Small intestine (tissue), 7 donors: ENCODE data around the gene PTPRCAP. TPM values are rescaled to one million over a fixed set of nuclear protein-coding genes. Genes with fewer than 3 reads are reported as not detected.
A peak's percentile ranks its signal among the peaks of the same experiment; 100 is the strongest.

Experiments
- DNase-seq, 2 donors: peaks; one replicate each; pipeline versions ENCODE4 v3.0.0 to v3.0.0-alpha.2; 2013
- FAIRE-seq: peaks from 2 replicates; lab custom pipeline; 2012; peaks lifted over from hg19 to GRCh38; lab: Jason Lieb, UNC
- H3K27ac ChIP-seq, 3 donors: one replicate each; pipeline ENCODE4 v1.5.1; 2013; ENCODE audit warnings: low read length in 2 of 3, mild to moderate bottlenecking in 2 of 3, control low read depth in 1 of 3, inconsistent platforms in 1 of 3, low read depth in 1 of 3, moderate library complexity in 1 of 3
- H3K27me3 ChIP-seq, 3 donors: one replicate each; pipeline ENCODE4 v1.6.1; 2013; ENCODE audit warnings: low read length in 3 of 3, inconsistent platforms in 1 of 3; ENCODE audit not compliant: control insufficient read depth in 3 of 3, insufficient read depth in 3 of 3
- H3K36me3 ChIP-seq, 3 donors: one replicate each; pipeline ENCODE4 v1.6.1; 2013; ENCODE audit warnings: low read length in 3 of 3, inconsistent platforms in 1 of 3, low read depth in 1 of 3, mild to moderate bottlenecking in 1 of 3, moderate library complexity in 1 of 3; ENCODE audit not compliant: control insufficient read depth in 3 of 3, insufficient read depth in 2 of 3
- H3K4me1 ChIP-seq, 3 donors: one replicate each; pipeline ENCODE4 v1.6.1; 2013; ENCODE audit warnings: low read length in 2 of 3, inconsistent platforms in 1 of 3, low read depth in 1 of 3, mild to moderate bottlenecking in 1 of 3, moderate library complexity in 1 of 3; ENCODE audit not compliant: control insufficient read depth in 3 of 3, insufficient read depth in 2 of 3
- H3K4me3 ChIP-seq, 3 donors: one replicate each; pipeline ENCODE4 v1.5.1; 2013; ENCODE audit warnings: low read length in 3 of 3, control low read depth in 1 of 3, inconsistent platforms in 1 of 3, low read depth in 1 of 3, mild to moderate bottlenecking in 1 of 3, moderate library complexity in 1 of 3
- H3K9me3 ChIP-seq, 2 donors: one replicate each; pipeline ENCODE4 v1.6.1; 2013; ENCODE audit warnings: low read depth in 1 of 2, low read length in 1 of 2; ENCODE audit not compliant: control insufficient read depth in 2 of 2, insufficient read depth in 1 of 2
- WGBS, 3 donors: extraction: QIAGEN DNeasy Blood & Tissue Kit; methylation state at CpG; one replicate each; pipeline ENCODE4 v1.1.7; 2013; 5-methylcytosine and 5-hydroxymethylcytosine counted together
- polyA plus RNA-seq, 4 donors: library from polyadenylated mRNA; stranded (reverse) in 3 of 4; unstranded in 1 of 4; fragments of 200-250 nt in 3 of 4; fragments of 120-200 nt in 1 of 4; gene quantifications; one replicate each; pipeline versions ENCODE4 v1.2.1 to v1.2.3, GENCODE V29; 2013
- donor health status: healthy with polysubstance abuse.
- donor health status: control.
- donor health status: control.
- donor health status: Bipolar disorder and iron deficiency.
- donor health status: healthy.

PTPRCAP gene
- polyA plus RNA-seq, 4 donors: 7.5 to 34.6 (median 15.9) TPM

DNA sequence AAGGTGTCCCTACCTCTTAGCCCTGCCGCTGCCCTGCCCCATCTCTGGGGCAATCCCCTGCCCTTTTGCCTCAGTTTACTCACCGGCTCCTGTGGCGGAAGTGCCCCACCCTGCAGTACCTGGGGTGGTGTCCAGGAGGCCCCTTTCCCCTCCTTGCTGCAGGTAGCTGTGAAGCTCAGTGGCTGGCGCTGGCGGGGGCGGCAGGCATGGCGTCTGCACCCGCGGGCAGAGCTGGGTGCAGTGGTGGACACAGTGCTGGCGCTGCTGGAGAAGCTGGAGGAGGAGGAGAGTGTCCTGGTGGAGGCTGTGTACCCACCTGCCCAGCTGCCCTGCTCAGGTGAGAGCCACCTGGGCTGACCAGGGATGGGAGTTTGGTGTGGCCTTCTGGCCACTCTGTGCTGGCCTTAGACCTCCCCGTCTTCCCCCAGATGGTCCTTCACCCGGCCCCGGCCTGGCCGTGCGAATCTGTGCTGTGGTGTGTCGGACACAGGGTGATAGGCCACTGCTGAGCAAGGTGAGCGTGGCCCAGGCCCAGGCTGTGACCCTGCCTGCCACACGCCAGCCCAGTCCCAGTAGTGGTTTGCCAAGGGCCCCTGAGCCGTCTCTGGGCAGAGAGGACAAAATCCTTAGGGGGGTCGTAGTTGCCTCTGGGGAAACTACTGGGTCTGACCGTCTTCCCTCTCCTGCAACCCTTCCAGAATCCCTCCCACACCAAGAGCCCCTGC is 18.0 kb downstream of the PTPRCAP start:
- Histone ChIP-seq H3K27ac (no peak overlapping the region), H3K36me3 (no peaks in the 10 kb centered on the region), H3K4me3 (no peak overlapping the region), H3K4me1 (peaks cover 0 to 20% (median 2%) of the 10 kb centered on the region in 3 donors), H3K9me3 (no peaks in the 10 kb centered on the region), H3K27me3 (peaks cover 0 to 6% (median 0%) of the 10 kb centered on the region in 3 donors)
- DNase-seq: no peak
- FAIRE-seq: no peak
- 90 to 94% (median 91%) methylated on average over 20 to 21 of the region's 21 CpGs for WGBS, 3 donors

GRCh38 chr11:67418476-67419281 is 18.8 kb downstream of the PTPRCAP start:
- no peak overlapping the region for H3K4me3 ChIP-seq
- 70 to 73% (median 72%) methylated on average over 26 of the region's 26 CpGs for WGBS, 3 donors
- H3K27ac ChIP-seq: no peak overlapping the region
- peaks cover 0 to 20% (median 2%) of the 10 kb centered on the region in 3 donors for H3K4me1 ChIP-seq
- DNase-seq (no peak), FAIRE-seq (no peak)
- H3K9me3 ChIP-seq: no peaks in the 10 kb centered on the region
- no peaks in the 10 kb centered on the region for H3K36me3 ChIP-seq
- peaks cover 0 to 8% (median 0%) of the 10 kb centered on the region in 3 donors for H3K27me3 ChIP-seq

- H3K27me3 ChIP-seq: peaks cover 0 to 8% (median 2%) of the 10 kb centered on the region in 3 donors
- 81 to 85% (median 84%) methylated on average over 10 to 12 of the region's 12 CpGs for WGBS, 3 donors
- H3K4me1 ChIP-seq: peaks cover 0 to 16% (median 2%) of the 10 kb centered on the region in 3 donors
- H3K4me3 ChIP-seq: no peak overlapping the region
- H3K36me3 ChIP-seq: no peaks in the 10 kb centered on the region
- DNase-seq (no peak), FAIRE-seq (no peak)
- no peak overlapping the region for H3K27ac ChIP-seq
- H3K9me3 ChIP-seq: no peaks in the 10 kb centered on the region
Observed at GRCh38 chr11:67417425-67417824, 20.1 kb downstream of the PTPRCAP start.

DNA sequence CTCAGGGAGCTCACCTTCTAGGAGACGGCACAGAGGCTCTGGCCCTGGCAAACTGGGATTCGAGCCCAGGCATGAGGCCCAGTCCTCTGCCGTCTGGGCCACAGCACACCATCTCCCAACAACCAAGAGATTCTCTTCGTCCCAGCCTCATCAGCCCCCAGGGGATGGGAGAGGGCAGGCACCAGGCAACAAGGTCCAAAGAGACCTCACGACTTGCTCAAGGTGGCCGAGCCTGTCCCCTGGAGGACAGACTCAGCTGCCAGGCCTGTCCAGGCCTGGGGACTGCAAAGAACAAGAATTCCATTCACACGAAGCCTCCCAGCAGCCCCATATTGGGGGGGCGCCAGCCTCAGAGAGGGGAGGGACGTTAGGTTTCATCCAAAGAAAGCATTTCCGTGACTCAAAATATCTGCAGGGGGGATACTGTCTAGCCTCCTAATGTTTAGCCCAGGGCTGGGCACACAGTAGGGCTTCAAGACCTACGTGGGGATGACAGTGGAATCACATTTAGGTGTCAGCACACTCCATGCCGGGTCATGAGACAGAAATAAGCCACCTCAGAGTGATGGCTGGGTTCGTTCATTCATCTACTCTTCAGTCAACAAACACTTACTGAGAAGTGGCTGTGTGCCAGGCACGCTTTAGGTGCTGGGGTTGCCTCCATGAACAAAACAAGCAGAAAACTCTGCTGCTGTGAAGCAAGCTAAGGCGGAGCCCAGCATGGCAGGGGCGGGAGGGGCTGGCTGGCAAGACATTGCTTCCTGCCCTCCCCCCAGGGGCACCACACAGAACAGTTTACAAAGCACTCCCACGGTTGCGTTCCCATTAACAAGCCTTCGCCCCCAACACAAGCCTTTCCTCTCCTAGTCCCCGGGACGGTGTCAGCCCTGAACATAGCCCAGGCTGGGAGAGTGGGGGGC is 20.8 kb downstream of the PTPRCAP start:
- no peak for FAIRE-seq
- 58 to 61% (median 60%) methylated on average over 21 of the region's 21 CpGs for WGBS, 3 donors
- H3K4me1 ChIP-seq: peaks cover 0 to 18% (median 2%) of the 10 kb centered on the region in 3 donors
- no peaks in the 10 kb centered on the region for H3K9me3 ChIP-seq
- H3K4me3 ChIP-seq: no peak overlapping the region
- H3K36me3 ChIP-seq: no peaks in the 10 kb centered on the region
- H3K27ac ChIP-seq: no peak overlapping the region
- H3K27me3 ChIP-seq: peaks cover 0 to 8% (median 2%) of the 10 kb centered on the region in 3 donors
- DNase-seq: no peak

- FAIRE-seq (no peak), DNase-seq (no peak)
- Histone ChIP-seq H3K36me3 (no peaks in the 10 kb centered on the region), H3K4me3 (peak within 1 kb of the TSS in 1 of 3 donors; percentile 26), H3K27me3 (peaks cover 0 to 15% (median 2%) of the 10 kb centered on the region in 3 donors), H3K9me3 (no peaks in the 10 kb centered on the region), H3K4me1 (peaks cover 0 to 24% (median 2%) of the 10 kb centered on the region in 3 donors), H3K27ac (no peak within 1 kb of the TSS)
- WGBS, 3 donors: 3 to 9% (median 6%) methylated on average over 37 to 67 of the region's 67 CpGs
Observed at GRCh38 chr11:67415501-67416304, 21.8 kb downstream of the PTPRCAP start, which contains the start of gene CARNS1. Gene CARNS1 (plus strand): TSS chr11:67415678. CDS start chr11:67416200, 522 bp downstream.

DNA sequence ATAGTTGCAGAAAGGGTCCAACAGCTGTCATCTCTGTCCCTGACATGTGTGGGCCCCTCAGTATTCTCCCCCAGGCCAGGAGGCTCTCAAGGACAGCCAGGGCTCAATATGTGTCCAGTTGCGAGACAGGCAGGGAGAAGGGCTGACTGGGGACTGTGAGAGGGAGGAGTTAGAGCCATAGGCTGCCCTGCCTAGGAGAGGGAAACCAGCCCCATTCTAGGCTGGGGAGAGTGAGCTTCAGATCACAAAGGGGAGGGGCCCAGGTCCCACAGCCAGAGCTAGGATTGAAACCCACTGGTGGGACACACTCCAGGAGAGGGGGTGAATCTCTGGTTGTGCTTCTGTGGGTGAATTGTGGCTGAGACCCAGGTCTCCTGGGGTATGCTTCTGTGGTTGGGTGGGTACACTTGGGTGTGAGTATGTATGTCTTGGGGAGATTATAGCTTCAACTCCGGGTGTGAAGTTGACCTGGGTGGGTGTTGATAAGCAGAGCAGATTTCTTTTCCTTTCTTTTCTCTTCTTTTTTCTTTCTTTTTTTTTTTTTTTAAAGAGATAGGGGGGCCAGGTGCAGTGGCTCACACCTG is 24.1 kb downstream of the PTPRCAP start:
- no peak for DNase-seq

GRCh38 chr11:67412495-67413179 is 24.8 kb downstream of the PTPRCAP start:
- no peaks in the 10 kb centered on the region for H3K36me3 ChIP-seq
- no peaks in the 10 kb centered on the region for H3K9me3 ChIP-seq
- no peak overlapping the region for H3K27ac ChIP-seq
- DNase-seq (no peak), FAIRE-seq (no peak)
- peaks cover 0 to 18% (median 2%) of the 10 kb centered on the region in 3 donors for H3K27me3 ChIP-seq
- 54 to 72% (median 55%) methylated on average over 9 of the region's 9 CpGs for WGBS, 3 donors
- peaks cover 0 to 21% (median 2%) of the 10 kb centered on the region in 3 donors for H3K4me1 ChIP-seq
- no peak overlapping the region for H3K4me3 ChIP-seq

More for the DNA sequence above, 24.1 kb downstream of the PTPRCAP start:
- peaks cover 0 to 21% (median 2%) of the 10 kb centered on the region in 3 donors for H3K4me1 ChIP-seq
- 39 to 66% (median 50%) methylated on average over 2 of the region's 2 CpGs for WGBS, 3 donors
- H3K36me3 ChIP-seq: no peaks in the 10 kb centered on the region
- H3K4me3 ChIP-seq: no peak overlapping the region
- no peak for FAIRE-seq
- H3K27ac ChIP-seq: no peak overlapping the region
- H3K9me3 ChIP-seq: no peaks in the 10 kb centered on the region
- peaks cover 0 to 18% (median 2%) of the 10 kb centered on the region in 3 donors for H3K27me3 ChIP-seq
